C4-2B (cell line): ENCODE data around the gene FAM131C.

Experiments
- ZFX ChIP-seq: fragments of 450-650 bp; IDR thresholded peaks from 2 replicates; pipeline ENCODE4 v1.6.1; 2017
- TF ChIP-seq, protein P1 (sequence below): fragments of 450-650 bp; conservative IDR thresholded peaks from 2 replicates; pipeline ENCODE4 v1.5.1; 2017; ENCODE audit warnings: mild to moderate bottlenecking

DNA sequence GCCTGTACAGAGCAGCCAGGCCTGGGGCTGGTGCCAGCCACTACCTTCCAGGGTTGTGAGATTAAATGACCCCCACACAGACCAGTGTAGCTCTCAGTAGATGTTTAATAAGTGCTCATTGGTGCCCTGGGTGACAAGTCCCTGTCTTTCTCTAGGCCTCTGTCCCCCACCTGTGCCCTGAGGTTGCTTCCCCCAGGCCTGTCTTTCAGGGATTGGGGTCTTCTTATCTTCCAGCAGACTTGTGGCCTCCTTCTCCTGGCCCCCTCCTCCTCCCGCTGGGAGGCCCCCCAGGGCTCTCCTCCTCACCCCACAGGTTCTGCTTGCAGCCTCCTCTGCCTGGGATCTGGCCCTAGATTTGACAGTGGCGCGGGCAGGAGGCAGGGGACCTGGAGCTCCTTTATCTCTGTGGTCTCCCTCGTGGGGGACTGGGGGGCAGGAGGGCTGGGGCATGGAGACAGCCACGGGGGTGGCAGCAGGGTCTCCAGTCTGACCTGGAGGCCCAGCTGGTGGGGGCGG is 42.1 kb upstream of the FAM131C start:
- TF ChIP-seq, protein P1, sequence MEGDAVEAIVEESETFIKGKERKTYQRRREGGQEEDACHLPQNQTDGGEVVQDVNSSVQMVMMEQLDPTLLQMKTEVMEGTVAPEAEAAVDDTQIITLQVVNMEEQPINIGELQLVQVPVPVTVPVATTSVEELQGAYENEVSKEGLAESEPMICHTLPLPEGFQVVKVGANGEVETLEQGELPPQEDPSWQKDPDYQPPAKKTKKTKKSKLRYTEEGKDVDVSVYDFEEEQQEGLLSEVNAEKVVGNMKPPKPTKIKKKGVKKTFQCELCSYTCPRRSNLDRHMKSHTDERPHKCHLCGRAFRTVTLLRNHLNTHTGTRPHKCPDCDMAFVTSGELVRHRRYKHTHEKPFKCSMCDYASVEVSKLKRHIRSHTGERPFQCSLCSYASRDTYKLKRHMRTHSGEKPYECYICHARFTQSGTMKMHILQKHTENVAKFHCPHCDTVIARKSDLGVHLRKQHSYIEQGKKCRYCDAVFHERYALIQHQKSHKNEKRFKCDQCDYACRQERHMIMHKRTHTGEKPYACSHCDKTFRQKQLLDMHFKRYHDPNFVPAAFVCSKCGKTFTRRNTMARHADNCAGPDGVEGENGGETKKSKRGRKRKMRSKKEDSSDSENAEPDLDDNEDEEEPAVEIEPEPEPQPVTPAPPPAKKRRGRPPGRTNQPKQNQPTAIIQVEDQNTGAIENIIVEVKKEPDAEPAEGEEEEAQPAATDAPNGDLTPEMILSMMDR, result no peak
- TF ChIP-seq ZFX, result no peak
